PFSK-1 (cell line): Measurements from ENCODE around the gene ADAR.

Experiments
- POLR2AphosphoS5 ChIP-seq: IDR thresholded peaks from 2 replicates; pipeline ENCODE4 v1.6.1; 2012; ENCODE audit warnings: low read depth, mild to moderate bottlenecking, control low read depth, low read length, moderate library complexity
- REST ChIP-seq, 2 experiments: IDR thresholded peaks; 2 replicates each; pipeline versions ENCODE4 v1.6.1 to v1.8.0; 2011 to 2012; ENCODE audit warnings: low read depth in 2 of 2, low read length in 2 of 2, control low read depth in 1 of 2, inconsistent platforms in 1 of 2, mild to moderate bottlenecking in 1 of 2, moderate library complexity in 1 of 2; ENCODE audit not compliant: insufficient read depth in 1 of 2
- SIN3A ChIP-seq: IDR thresholded peaks from 2 replicates; pipeline ENCODE4 v1.6.1; 2012; ENCODE audit warnings: mild to moderate bottlenecking, low read length, moderate library complexity, borderline replicate concordance; ENCODE audit not compliant: insufficient read depth
- TAF1 ChIP-seq: IDR thresholded peaks from 2 replicates; pipeline ENCODE4 v1.6.1; 2012; ENCODE audit warnings: low read length, control low read depth, borderline replicate concordance; ENCODE audit not compliant: insufficient read depth

GRCh38 chr1:154586231-154586630 lies 21.8 kb downstream of the ADAR start:
- TF ChIP-seq REST (IDR thresholded peaks at IDR 0.05; ENCODE audit: insufficient read depth in 1 of 2, low read depth in 2 of 2, low read length in 2 of 2) (no peak), POLR2AphosphoS5 (no peak), TAF1 (no peak), SIN3A (no peak)
